HG02678 (cell line): ENCODE results near the gene SLC44A5.
"Not testable (repeated sequence)": the region's sequence is repeated elsewhere in the genome, so short reads cannot be mapped to it uniquely, and the experiment has no call there.

Experiments
- ATAC-seq: cut with Tn5 transposase; IDR thresholded peaks from one replicate; pipeline ENCODE4 v1.9.1; 2021; ENCODE audit warnings: mild to moderate bottlenecking, moderate library complexity; ENCODE audit not compliant: unreplicated experiment

SLC44A5 gene

GRCh38 chr1:75611014-75611413 is at the start of gene SLC44A5:
Gene SLC44A5 (minus strand): TSS chr1:75611114. CDS start chr1:75541447, 69,667 bp downstream.
- no peak for ATAC-seq

- no peak for ATAC-seq
These were observed 45.0 kb upstream of the SLC44A5 start for GRCh38 chr1:75655931-75656330.

- not testable (repeated sequence) for ATAC-seq
These were observed 36.3 kb upstream of the SLC44A5 start for GRCh38 chr1:75647183-75647582.

- ATAC-seq, result not testable (repeated sequence)
These were observed 34.2 kb upstream of the SLC44A5 start for GRCh38 chr1:75645153-75645552.

GRCh38 chr1:75643460-75643859 is 32.5 kb upstream of the SLC44A5 start:
- ATAC-seq, result no peak

GRCh38 chr1:75641325-75641724 is 30.4 kb upstream of the SLC44A5 start:
- ATAC-seq, result no peak

GRCh38 chr1:75640137-75640536 is 29.2 kb upstream of the SLC44A5 start:
- ATAC-seq, result no peak

- ATAC-seq, result peak; percentile 84
These were observed 21.5 kb upstream of the SLC44A5 start for GRCh38 chr1:75632350-75632949.

- ATAC-seq, result no peak
These were observed 20.1 kb upstream of the SLC44A5 start for GRCh38 chr1:75630998-75631397.

GRCh38 chr1:75630004-75630594 is 19.2 kb upstream of the SLC44A5 start:
- no peak for ATAC-seq

- no peak for ATAC-seq
These were observed 14.9 kb upstream of the SLC44A5 start for GRCh38 chr1:75625795-75626194.

- ATAC-seq, result no peak
These were observed 7.5 kb upstream of the SLC44A5 start for GRCh38 chr1:75618382-75618781.

- ATAC-seq, result peak; percentile 8
These were observed 5.8 kb upstream of the SLC44A5 start for GRCh38 chr1:75616436-75617433.

- peak; percentile 39 for ATAC-seq
These were observed 4.9 kb upstream of the SLC44A5 start for GRCh38 chr1:75615613-75616435.

- ATAC-seq, result peak; percentile 6
These were observed 3.5 kb upstream of the SLC44A5 start for GRCh38 chr1:75614399-75614756.

- no peak for ATAC-seq
These were observed 3.0 kb upstream of the SLC44A5 start for GRCh38 chr1:75613916-75614315.

- no peak for ATAC-seq
These were observed 2.1 kb upstream of the SLC44A5 start for GRCh38 chr1:75612976-75613375.

- no peak for ATAC-seq
These were observed 8.4 kb downstream of the SLC44A5 start for GRCh38 chr1:75602486-75602885.

- ATAC-seq, result no peak
These were observed 10.1 kb downstream of the SLC44A5 start for GRCh38 chr1:75600781-75601180.

- no peak for ATAC-seq
These were observed 16.6 kb downstream of the SLC44A5 start for GRCh38 chr1:75594327-75594726.

GRCh38 chr1:75593457-75593856 is 17.5 kb downstream of the SLC44A5 start:
- ATAC-seq, result not testable (repeated sequence)
